Measurements from ENCODE around the gene CTSC.
"Not testable (repeated sequence)": the region's sequence is repeated elsewhere in the genome, so short reads cannot be mapped to it uniquely, and the experiment has no call there.

CTSC gene

GRCh38 chr11:88246696-88247095, 90.8 kb downstream of the CTSC start:
- no peak for ATAC-seq
- H3K9me3 Mint-ChIP-seq, result peaks cover 10% of the 10 kb centered on the region
- no peaks in the 10 kb centered on the region for H3K36me3 Mint-ChIP-seq
- DNase-seq (ENCODE audit: low spot score in 2 of 2), result no peak
- no peak overlapping the region for H3K4me3 Mint-ChIP-seq
- H3K27ac Mint-ChIP-seq, result no peak overlapping the region
- H3K4me1 Mint-ChIP-seq, result no peaks in the 10 kb centered on the region

GRCh38 chr11:88245576-88245975, 92.0 kb downstream of the CTSC start:
- H3K4me1 Mint-ChIP-seq; H3K27ac Mint-ChIP-seq; ATAC-seq; H3K36me3 Mint-ChIP-seq; DNase-seq (ENCODE audit: low spot score in 2 of 2); H3K4me3 Mint-ChIP-seq: not testable (repeated sequence)
- H3K9me3 Mint-ChIP-seq, result peaks cover 12% of the 10 kb centered on the region

Data from stimulated activated effector memory CD8-positive, alpha-beta T cell treated with anti-CD3 and anti-CD28 coated beads, Interleukin-12 subunit alpha, Interleukin-12 subunit beta, amount 100 ng/mL, for 72 hours (primary cell).